ENCODE results near the gene KDM4F. TPM values are rescaled to one million over a fixed set of nuclear protein-coding genes. Genes with fewer than 3 reads are reported as not detected.

The KDM4F gene
- total RNA-seq, 1 experiment from 2014 or later, result not detected

DNA sequence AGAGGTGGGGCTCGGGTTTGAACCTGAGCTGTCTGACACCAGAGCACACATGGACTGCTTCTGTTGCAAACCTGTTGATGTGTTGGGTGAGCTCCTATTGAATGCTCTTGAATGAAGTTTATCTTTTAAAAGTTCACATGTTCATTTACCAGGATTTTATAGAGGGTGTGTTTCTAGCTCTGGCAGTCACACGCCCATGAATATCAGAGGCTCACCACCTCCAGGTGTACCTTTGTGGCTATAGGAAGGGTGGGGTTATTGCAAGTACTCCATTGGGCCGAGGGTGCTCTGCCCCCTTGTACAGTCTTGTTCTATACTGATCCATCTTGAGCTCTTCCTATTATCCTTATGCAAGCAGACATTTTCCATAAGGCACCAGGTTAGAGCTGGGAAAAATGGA is 49.6 kb downstream of the KDM4F start:
- POLR2A ChIA-PET, result no interaction called here
- RAD21 ChIA-PET (ENCODE audit: low non-redundant PET in 1 of 2, low total read pairs in 2 of 2, uncharacterized antibody in 2 of 2, unreplicated experiment in 2 of 2), result no interaction called here
- no peaks in the 10 kb centered on the region for H3K9me2 ChIP-seq (ENCODE audit: insufficient read depth)
- intact Hi-C loops (cut with micrococcal nuclease), result no loop called here
- no peak for TF ChIP-seq EZH2phosphoT487 (IDR thresholded peaks at IDR 0.05; ENCODE audit: borderline replicate concordance)
- H3K27ac ChIP-seq (ENCODE audit: low read depth, low read length), result no peak overlapping the region
- CTCF ChIA-PET, result no interaction called here
- H3K9ac ChIP-seq (ENCODE audit: low read length), result no peak overlapping the region
- H3K4me3 ChIP-seq (replicated peaks in 1 of 2; ENCODE audit: low read depth in 1 of 2, low read length in 2 of 2), result no peak overlapping the region
- BruUV-seq (replicated peaks), result no TSS peak
- peaks cover 40% of the 10 kb centered on the region; the same call in 1 of the 2 replicates for H3K79me2 ChIP-seq (ENCODE audit: insufficient read depth, low read length)
- ATAC-seq, result no peak
- DNase-seq (ENCODE audit: low read depth, low spot score), result no peak
- no peaks in the 10 kb centered on the region for H3K36me3 ChIP-seq (ENCODE audit: control insufficient read depth in 1 of 2, insufficient read depth in 2 of 2, low read length in 2 of 2)
- H3K27me3 ChIP-seq (ENCODE audit: insufficient read depth, low read length), result no peaks in the 10 kb centered on the region
- H4K20me1 ChIP-seq (ENCODE audit: insufficient read depth), result no peaks in the 10 kb centered on the region
- no peaks in the 10 kb centered on the region for H3K9me3 ChIP-seq (ENCODE audit: control insufficient read depth in 1 of 2, insufficient read depth in 1 of 2, low read depth in 1 of 2, low read length in 2 of 2)
- peaks cover 21 to 34% of the 10 kb centered on the region in 2 experiments for H3K4me1 ChIP-seq (ENCODE audit: control insufficient read depth in 1 of 2, insufficient read depth in 2 of 2, low read length in 2 of 2)
- no peak overlapping the region for H2AFZ ChIP-seq (ENCODE audit: low read depth, low read length, poor library complexity, severe bottlenecking)
- no peak overlapping the region for H3K4me2 ChIP-seq (ENCODE audit: low read length)

DNA sequence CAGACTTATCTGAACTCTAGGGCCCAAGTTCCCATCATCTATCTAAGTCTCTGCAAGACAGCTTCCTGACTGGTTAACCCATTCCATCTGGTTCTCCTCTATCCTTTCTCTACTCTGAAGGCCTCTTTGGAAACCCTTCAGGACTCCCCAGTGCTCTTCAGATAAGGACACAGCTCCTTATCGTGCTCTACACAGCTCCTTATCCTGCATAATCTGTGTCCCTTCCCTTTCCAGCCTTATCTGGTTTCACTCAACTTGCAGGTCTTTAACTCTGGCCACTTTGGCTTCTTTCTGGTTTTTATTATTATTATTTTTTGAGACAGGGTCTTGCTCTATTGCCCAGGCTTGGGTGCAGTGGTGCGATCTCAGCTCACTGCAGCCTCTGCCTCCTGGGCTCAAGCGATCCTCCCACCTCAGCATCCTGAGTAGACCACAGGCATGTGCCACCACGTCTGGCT is 51.0 kb downstream of the KDM4F start:
- Histone ChIP-seq H3K9me2 (ENCODE audit: insufficient read depth) (no peaks in the 10 kb centered on the region), H3K27me3 (ENCODE audit: insufficient read depth, low read length) (no peaks in the 10 kb centered on the region), H3K9me3 (ENCODE audit: control insufficient read depth in 1 of 2, insufficient read depth in 1 of 2, low read depth in 1 of 2, low read length in 2 of 2) (no peaks in the 10 kb centered on the region), H3K79me2 (ENCODE audit: insufficient read depth, low read length) (peaks cover 33% of the 10 kb centered on the region; the same call in 1 of the 2 replicates), H4K20me1 (ENCODE audit: insufficient read depth) (no peaks in the 10 kb centered on the region), H3K27ac (ENCODE audit: low read depth, low read length) (no peak overlapping the region), H3K4me3 (replicated peaks in 1 of 2; ENCODE audit: low read depth in 1 of 2, low read length in 2 of 2) (no peak overlapping the region), H3K9ac (ENCODE audit: low read length) (no peak overlapping the region), H3K4me2 (ENCODE audit: low read length) (no peak overlapping the region), H3K36me3 (ENCODE audit: control insufficient read depth in 1 of 2, insufficient read depth in 2 of 2, low read length in 2 of 2) (no peaks in the 10 kb centered on the region), H3K4me1 (ENCODE audit: control insufficient read depth in 1 of 2, insufficient read depth in 2 of 2, low read length in 2 of 2) (peaks cover 26 to 36% of the 10 kb centered on the region in 2 experiments), H2AFZ (ENCODE audit: low read depth, low read length, poor library complexity, severe bottlenecking) (no peak overlapping the region)
- no TSS peak for BruUV-seq (replicated peaks)
- ChIA-PET CTCF (no interaction called here), RAD21 (ENCODE audit: low non-redundant PET in 1 of 2, low total read pairs in 2 of 2, uncharacterized antibody in 2 of 2, unreplicated experiment in 2 of 2) (no interaction called here), POLR2A (no interaction called here)
- ATAC-seq (no peak), DNase-seq (ENCODE audit: low read depth, low spot score) (no peak)
- TF ChIP-seq, protein P1, sequence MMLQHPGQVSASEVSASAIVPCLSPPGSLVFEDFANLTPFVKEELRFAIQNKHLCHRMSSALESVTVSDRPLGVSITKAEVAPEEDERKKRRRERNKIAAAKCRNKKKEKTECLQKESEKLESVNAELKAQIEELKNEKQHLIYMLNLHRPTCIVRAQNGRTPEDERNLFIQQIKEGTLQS (IDR thresholded peaks at IDR 0.05), result no peak
- TF ChIP-seq POLR2AphosphoS5 (IDR thresholded peaks at IDR 0.05; ENCODE audit: low read depth, low read length) (no peak), CEBPB (IDR thresholded peaks at IDR 0.05; ENCODE audit: low read depth) (no peak), EGR1 (IDR thresholded peaks at IDR 0.05; ENCODE audit: low read depth) (no peak), SRF (IDR thresholded peaks at IDR 0.05; ENCODE audit: low read depth) (no peak), YY1 (IDR thresholded peaks at IDR 0.05; ENCODE audit: extremely low read depth, insufficient replicate concordance, low read depth, low read length) (no peak), EZH2 (IDR thresholded peaks at IDR 0.05) (no peak), JUND (IDR thresholded peaks at IDR 0.05) (no peak), RAD21 (IDR thresholded peaks at IDR 0.05; ENCODE audit: low read depth) (no peak), SIN3A (IDR thresholded peaks at IDR 0.05; ENCODE audit: low read depth) (no peak), FOSL1 (IDR thresholded peaks at IDR 0.05; ENCODE audit: low read depth) (no peak)
- TF ChIP-seq, protein P2, sequence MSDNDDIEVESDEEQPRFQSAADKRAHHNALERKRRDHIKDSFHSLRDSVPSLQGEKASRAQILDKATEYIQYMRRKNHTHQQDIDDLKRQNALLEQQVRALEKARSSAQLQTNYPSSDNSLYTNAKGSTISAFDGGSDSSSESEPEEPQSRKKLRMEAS (IDR thresholded peaks at IDR 0.05), result no peak
- TF ChIP-seq, protein P3, sequence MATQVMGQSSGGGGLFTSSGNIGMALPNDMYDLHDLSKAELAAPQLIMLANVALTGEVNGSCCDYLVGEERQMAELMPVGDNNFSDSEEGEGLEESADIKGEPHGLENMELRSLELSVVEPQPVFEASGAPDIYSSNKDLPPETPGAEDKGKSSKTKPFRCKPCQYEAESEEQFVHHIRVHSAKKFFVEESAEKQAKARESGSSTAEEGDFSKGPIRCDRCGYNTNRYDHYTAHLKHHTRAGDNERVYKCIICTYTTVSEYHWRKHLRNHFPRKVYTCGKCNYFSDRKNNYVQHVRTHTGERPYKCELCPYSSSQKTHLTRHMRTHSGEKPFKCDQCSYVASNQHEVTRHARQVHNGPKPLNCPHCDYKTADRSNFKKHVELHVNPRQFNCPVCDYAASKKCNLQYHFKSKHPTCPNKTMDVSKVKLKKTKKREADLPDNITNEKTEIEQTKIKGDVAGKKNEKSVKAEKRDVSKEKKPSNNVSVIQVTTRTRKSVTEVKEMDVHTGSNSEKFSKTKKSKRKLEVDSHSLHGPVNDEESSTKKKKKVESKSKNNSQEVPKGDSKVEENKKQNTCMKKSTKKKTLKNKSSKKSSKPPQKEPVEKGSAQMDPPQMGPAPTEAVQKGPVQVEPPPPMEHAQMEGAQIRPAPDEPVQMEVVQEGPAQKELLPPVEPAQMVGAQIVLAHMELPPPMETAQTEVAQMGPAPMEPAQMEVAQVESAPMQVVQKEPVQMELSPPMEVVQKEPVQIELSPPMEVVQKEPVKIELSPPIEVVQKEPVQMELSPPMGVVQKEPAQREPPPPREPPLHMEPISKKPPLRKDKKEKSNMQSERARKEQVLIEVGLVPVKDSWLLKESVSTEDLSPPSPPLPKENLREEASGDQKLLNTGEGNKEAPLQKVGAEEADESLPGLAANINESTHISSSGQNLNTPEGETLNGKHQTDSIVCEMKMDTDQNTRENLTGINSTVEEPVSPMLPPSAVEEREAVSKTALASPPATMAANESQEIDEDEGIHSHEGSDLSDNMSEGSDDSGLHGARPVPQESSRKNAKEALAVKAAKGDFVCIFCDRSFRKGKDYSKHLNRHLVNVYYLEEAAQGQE (IDR thresholded peaks at IDR 0.05; ENCODE audit: low read depth), result no peak
- TF ChIP-seq, protein P4, sequence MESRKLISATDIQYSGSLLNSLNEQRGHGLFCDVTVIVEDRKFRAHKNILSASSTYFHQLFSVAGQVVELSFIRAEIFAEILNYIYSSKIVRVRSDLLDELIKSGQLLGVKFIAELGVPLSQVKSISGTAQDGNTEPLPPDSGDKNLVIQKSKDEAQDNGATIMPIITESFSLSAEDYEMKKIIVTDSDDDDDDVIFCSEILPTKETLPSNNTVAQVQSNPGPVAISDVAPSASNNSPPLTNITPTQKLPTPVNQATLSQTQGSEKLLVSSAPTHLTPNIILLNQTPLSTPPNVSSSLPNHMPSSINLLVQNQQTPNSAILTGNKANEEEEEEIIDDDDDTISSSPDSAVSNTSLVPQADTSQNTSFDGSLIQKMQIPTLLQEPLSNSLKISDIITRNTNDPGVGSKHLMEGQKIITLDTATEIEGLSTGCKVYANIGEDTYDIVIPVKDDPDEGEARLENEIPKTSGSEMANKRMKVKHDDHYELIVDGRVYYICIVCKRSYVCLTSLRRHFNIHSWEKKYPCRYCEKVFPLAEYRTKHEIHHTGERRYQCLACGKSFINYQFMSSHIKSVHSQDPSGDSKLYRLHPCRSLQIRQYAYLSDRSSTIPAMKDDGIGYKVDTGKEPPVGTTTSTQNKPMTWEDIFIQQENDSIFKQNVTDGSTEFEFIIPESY (IDR thresholded peaks at IDR 0.05; ENCODE audit: extremely low read depth, insufficient replicate concordance, low read length), result no peak
- intact Hi-C loops (cut with micrococcal nuclease), result no loop called here

Measured in HCT116 (cell line).